ENCODE results near the gene CTNNA2. TPM values are rescaled to one million over a fixed set of nuclear protein-coding genes. Genes with fewer than 3 reads are reported as not detected.
A peak's percentile ranks its signal among the peaks of the same experiment; 100 is the strongest.

The CTNNA2 gene
- total and polyA plus RNA-seq, 2 of the 8 experiments (the other 6 are each of a cell fraction or from before 2014, with no cell fraction given), result 3.9 to 9.0 TPM

- POLR2A ChIA-PET (ENCODE audit: partially characterized antibody), result no interaction called here
- no peaks in the 10 kb centered on the region for H3K79me1 ChIP-seq (ENCODE audit: low read depth, low read length)
- no peak overlapping the region for H3K4ac ChIP-seq (replicated peaks; ENCODE audit: insufficient read length, low read depth, low read length)
- no peak overlapping the region for H3K56ac ChIP-seq (replicated peaks; ENCODE audit: insufficient read length, low read depth, low read length)
- 77% methylated on average over 6 of the region's 6 CpGs; no CpG with 5 or more reads in 1 of the 2 experiments for WGBS, 2 experiments (ENCODE audit: extremely low coverage in 1 of 2, insufficient coverage in 1 of 2, insufficient read length in 1 of 2, insufficient replicate concordance in 2 of 2, low coverage in 1 of 2, low lambda C conversion rate in 2 of 2, missing lambda C conversion rate in 1 of 2)
- no peak overlapping the region for H3K9ac ChIP-seq (replicated peaks in 1 of 4; ENCODE audit: extremely low read depth in 1 of 4, low read depth in 3 of 4, low read length in 3 of 4)
- no peak for DNase-seq (ENCODE audit: low read depth in 1 of 2, low spot score in 2 of 2)
- no peak overlapping the region for H3K14ac ChIP-seq (ENCODE audit: insufficient read length)
- H3K18ac ChIP-seq (ENCODE audit: extremely low read depth, low read length), result no peak overlapping the region
- no peak overlapping the region for H3K4me3 ChIP-seq (ENCODE audit: extremely low read depth in 1 of 4, insufficient read depth in 2 of 4, low read depth in 3 of 4, low read length in 4 of 4)
- H3K27ac ChIP-seq (ENCODE audit: low read depth, low read length), result no peak overlapping the region
- H3K23ac ChIP-seq (ENCODE audit: insufficient read length), result no peak overlapping the region
- no peaks in the 10 kb centered on the region for H3K36me3 ChIP-seq (ENCODE audit: control insufficient read depth in 2 of 4, insufficient read depth in 4 of 4, low read length in 3 of 4)
- no peak overlapping the region for H2BK20ac ChIP-seq (ENCODE audit: low read length)
- H3K79me2 ChIP-seq (ENCODE audit: control insufficient read depth in 1 of 2, insufficient read depth in 2 of 2, low read length in 2 of 2), result no peaks in the 10 kb centered on the region
- H2BK5ac ChIP-seq (ENCODE audit: low read depth, low read length), result no peak overlapping the region
- no peaks in the 10 kb centered on the region for H3K4me1 ChIP-seq (replicated peaks in 1 of 4; ENCODE audit: control insufficient read depth in 3 of 4, insufficient read depth in 4 of 4, low read length in 3 of 4)
- H3K4me2 ChIP-seq (ENCODE audit: insufficient read depth in 1 of 2, low read depth in 2 of 2, low read length in 2 of 2), result no peak overlapping the region
- H4K20me1 ChIP-seq (replicated peaks in 1 of 2; ENCODE audit: control insufficient read depth in 1 of 2, insufficient read depth in 2 of 2, low read length in 2 of 2), result no peaks in the 10 kb centered on the region
- no peak overlapping the region for H4K91ac ChIP-seq (replicated peaks; ENCODE audit: insufficient read length, low read length)
- no peak overlapping the region for H4K5ac ChIP-seq (ENCODE audit: insufficient read length, low read depth, low read length)
- H2AK5ac ChIP-seq (ENCODE audit: low read depth, low read length), result no peak overlapping the region
- no peaks in the 10 kb centered on the region for H3K23me2 ChIP-seq (ENCODE audit: low read depth, low read length)
- no peak overlapping the region for H2AFZ ChIP-seq (ENCODE audit: low read length)
- CTCF ChIA-PET (ENCODE audit: partially characterized antibody), result interaction anchor here (0.8 to 2.3 kb wide), 12 partner anchors 9 to 275 kb away, joined by 3 to 6 read pairs (median 4); no protein-coding TSS in a partner anchor
- no peak overlapping the region for H2BK15ac ChIP-seq (ENCODE audit: low read length)
- H3K27me3 ChIP-seq (replicated peaks in 1 of 4; ENCODE audit: control insufficient read depth in 3 of 4, extremely low read depth in 1 of 4, insufficient read depth in 3 of 4, low read length in 3 of 4), result no peaks in the 10 kb centered on the region
- no peaks in the 10 kb centered on the region for H3K9me3 ChIP-seq (ENCODE audit: insufficient read depth in 2 of 2, low read depth in 1 of 2, low read length in 1 of 2)
- FAIRE-seq, result no peak
- H4K8ac ChIP-seq (ENCODE audit: extremely low read depth, insufficient read depth, low read length), result no peak overlapping the region
- H2BK12ac ChIP-seq (ENCODE audit: low read depth, low read length), result no peak overlapping the region
- no peak overlapping the region for H2BK120ac ChIP-seq (replicated peaks; ENCODE audit: low read depth, low read length)
- TF ChIP-seq CTCF (IDR thresholded peaks at IDR 0.05; ENCODE audit: control extremely low read depth in 1 of 3, insufficient read depth in 1 of 3, low read depth in 1 of 3, low read length in 3 of 3), result peak; percentile 8 to 36 (median 19); a peak in 2 of 4 replicates
- peak in 1 of 2 experiments; percentile 18; a peak in 1 of 4 replicates for TF ChIP-seq RAD21 (IDR thresholded peaks at IDR 0.05 in 1 of 2, conservative IDR thresholded peaks at IDR 0.05 in 1 of 2; ENCODE audit: low read depth in 2 of 2, low read length in 2 of 2)
- TF ChIP-seq KDM5A (IDR thresholded peaks at IDR 0.05; ENCODE audit: low read length), result no peak
- TF ChIP-seq RBBP5 (IDR thresholded peaks at IDR 0.05; ENCODE audit: borderline replicate concordance, low read depth, low read length), result no peak
- TF ChIP-seq ZNF274 (IDR thresholded peaks at IDR 0.05; ENCODE audit: borderline replicate concordance, extremely low read depth, low read length), result no peak
- TF ChIP-seq EP300 (IDR thresholded peaks at IDR 0.05; ENCODE audit: borderline replicate concordance in 1 of 2, low read depth in 2 of 2, low read length in 2 of 2), result no peak
- TF ChIP-seq POLR2A (IDR thresholded peaks at IDR 0.05; ENCODE audit: control extremely low read depth in 1 of 2, low read depth in 2 of 2, low read length in 2 of 2), result no peak
- no peak for TF ChIP-seq HDAC6 (IDR thresholded peaks at IDR 0.05; ENCODE audit: low read depth, low read length)
- TF ChIP-seq POLR2AphosphoS5 (IDR thresholded peaks at IDR 0.05; ENCODE audit: low read depth, low read length), result no peak
- TF ChIP-seq SP4 (IDR thresholded peaks at IDR 0.05; ENCODE audit: low read length), result no peak
- no peak for TF ChIP-seq TBP (IDR thresholded peaks at IDR 0.05; ENCODE audit: low read depth, low read length)
Observed at GRCh38 chr2:79580175-79580574, 67.3 kb downstream of the CTNNA2 start.

All from H1 (cell line).